Activated T-helper 2 cell treated with anti-CD3 and anti-CD28 coated beads, Interferon-gamma antibody, Interleukin-2, Interleukin-4, amounts not matched to agents 10 μg/mL and 5 μg/mL and 100 μg/mL, durations not matched to agents 14 hours and 24 hours and 36 hours (primary cell): ENCODE results near the gene AAMP. TPM values are rescaled to one million over a fixed set of nuclear protein-coding genes. Genes with fewer than 3 reads are reported as not detected.

Experiments used
- DNase-seq: peaks from one replicate; pipeline ENCODE4 v3.0.0; 2021; ENCODE audit warnings: low spot score
- H3K27ac Mint-ChIP-seq: one replicate; pipeline ENCODE4 v1.8.0; 2021; ENCODE audit warnings: mixed read lengths
- H3K27me3 Mint-ChIP-seq: one replicate; pipeline ENCODE4 v1.8.0; 2021; ENCODE audit warnings: low read depth, mixed read lengths
- H3K36me3 Mint-ChIP-seq: one replicate; pipeline ENCODE4 v1.8.0; 2021; ENCODE audit warnings: low read depth, mixed read lengths
- H3K4me1 Mint-ChIP-seq: one replicate; pipeline ENCODE4 v1.8.0; 2021; ENCODE audit warnings: low read depth, mixed read lengths
- H3K4me3 Mint-ChIP-seq: one replicate; pipeline ENCODE4 v1.8.0; 2021; ENCODE audit warnings: low read depth, mild to moderate bottlenecking, moderate library complexity, mixed read lengths
- H3K9me3 Mint-ChIP-seq: one replicate; pipeline ENCODE4 v1.8.0; 2021; ENCODE audit warnings: mixed read lengths
- intact Hi-C: fragments of 100-400 bp; cut with micrococcal nuclease; formaldehyde crosslinking; loops from one replicate; pipeline ENCODE4 v1.15.1; 2023
- total RNA-seq: library from RNA; stranded (reverse); gene quantifications from 2 replicates; pipeline ENCODE4 v1.2.3, GENCODE V29; 2022

Gene AAMP
- total RNA-seq, 1 donor from 2014 or later, result 82.4 TPM

- Mint-ChIP-seq H3K9me3 (no peaks in the 10 kb centered on the region), H3K4me3 (no peak overlapping the region), H3K36me3 (peaks cover 31% of the 10 kb centered on the region), H3K4me1 (peaks cover 20% of the 10 kb centered on the region), H3K27ac (peak overlapping the region; percentile 39), H3K27me3 (no peaks in the 10 kb centered on the region)
- intact Hi-C loops, result no loop called here
- DNase-seq, result no peak
Observed at GRCh38 chr2:218259099-218259961, 10.6 kb downstream of the AAMP start.

- Mint-ChIP-seq H3K27me3 (no peaks in the 10 kb centered on the region), H3K27ac (peak overlapping the region; percentile 83), H3K9me3 (no peaks in the 10 kb centered on the region), H3K36me3 (peaks cover 39% of the 10 kb centered on the region), H3K4me3 (no peak overlapping the region), H3K4me1 (peaks cover 15% of the 10 kb centered on the region)
- DNase-seq, result peak; percentile 58
- intact Hi-C loops, result loop anchor here (1.0 to 2.0 kb wide), 3 partner anchors 29 to 71 kb away; no protein-coding TSS in a partner anchor
Observed at GRCh38 chr2:218257390-218257981, 12.5 kb downstream of the AAMP start.

GRCh38 chr2:218256612-218257350, 13.2 kb downstream of the AAMP start:
- no peaks in the 10 kb centered on the region for H3K27me3 Mint-ChIP-seq
- DNase-seq, result no peak
- intact Hi-C loops, result loop anchor here (1.0 to 2.0 kb wide), 3 partner anchors 30 to 70 kb away; no protein-coding TSS in a partner anchor
- H3K4me1 Mint-ChIP-seq, result peaks cover 15% of the 10 kb centered on the region
- peaks cover 47% of the 10 kb centered on the region for H3K36me3 Mint-ChIP-seq
- H3K9me3 Mint-ChIP-seq, result no peaks in the 10 kb centered on the region
- H3K4me3 Mint-ChIP-seq, result no peak overlapping the region
- H3K27ac Mint-ChIP-seq, result peak overlapping the region; percentile 83

GRCh38 chr2:218255446-218255845, 14.5 kb downstream of the AAMP start:
- Mint-ChIP-seq H3K4me1 (peaks cover 15% of the 10 kb centered on the region), H3K36me3 (peaks cover 58% of the 10 kb centered on the region), H3K27me3 (no peaks in the 10 kb centered on the region), H3K27ac (peak overlapping the region; percentile 78), H3K9me3 (no peaks in the 10 kb centered on the region), H3K4me3 (no peak overlapping the region)
- no peak for DNase-seq
- intact Hi-C loops, result no loop called here

GRCh38 chr2:218253232-218253625, 16.7 kb downstream of the AAMP start:
- intact Hi-C loops, result no loop called here
- no peak for DNase-seq
- peak overlapping the region; percentile 55 for H3K27ac Mint-ChIP-seq
- no peak overlapping the region for H3K4me3 Mint-ChIP-seq
- H3K36me3 Mint-ChIP-seq, result peaks cover 78% of the 10 kb centered on the region
- peaks cover 17% of the 10 kb centered on the region for H3K4me1 Mint-ChIP-seq
- H3K9me3 Mint-ChIP-seq, result no peaks in the 10 kb centered on the region
- no peaks in the 10 kb centered on the region for H3K27me3 Mint-ChIP-seq

- peaks cover 82% of the 10 kb centered on the region for H3K36me3 Mint-ChIP-seq
- no peaks in the 10 kb centered on the region for H3K27me3 Mint-ChIP-seq
- no peak for DNase-seq
- H3K4me1 Mint-ChIP-seq, result peaks cover 16% of the 10 kb centered on the region
- H3K4me3 Mint-ChIP-seq, result no peak overlapping the region
- H3K9me3 Mint-ChIP-seq, result no peaks in the 10 kb centered on the region
- intact Hi-C loops, result no loop called here
- H3K27ac Mint-ChIP-seq, result peak overlapping the region; percentile 55
Observed at GRCh38 chr2:218252509-218253231, 17.3 kb downstream of the AAMP start.

GRCh38 chr2:218249691-218250090, 20.2 kb downstream of the AAMP start:
- Mint-ChIP-seq H3K27ac (no peak overlapping the region), H3K27me3 (no peaks in the 10 kb centered on the region), H3K4me3 (no peak overlapping the region), H3K4me1 (peaks cover 6% of the 10 kb centered on the region), H3K36me3 (peaks cover 91% of the 10 kb centered on the region), H3K9me3 (no peaks in the 10 kb centered on the region)
- no peak for DNase-seq
- intact Hi-C loops, result no loop called here

- Mint-ChIP-seq H3K9me3 (no peaks in the 10 kb centered on the region), H3K27ac (no peak overlapping the region), H3K36me3 (peaks cover 95% of the 10 kb centered on the region), H3K27me3 (no peaks in the 10 kb centered on the region), H3K4me1 (peaks cover 17% of the 10 kb centered on the region), H3K4me3 (no peak overlapping the region)
- intact Hi-C loops, result no loop called here
- DNase-seq, result no peak
Observed at GRCh38 chr2:218245214-218245613, 24.7 kb downstream of the AAMP start.

GRCh38 chr2:218244665-218245064, 25.3 kb downstream of the AAMP start:
- peaks cover 95% of the 10 kb centered on the region for H3K36me3 Mint-ChIP-seq
- H3K4me3 Mint-ChIP-seq, result no peak overlapping the region
- DNase-seq, result no peak
- no peak overlapping the region for H3K27ac Mint-ChIP-seq
- peaks cover 15% of the 10 kb centered on the region for H3K4me1 Mint-ChIP-seq
- no peaks in the 10 kb centered on the region for H3K27me3 Mint-ChIP-seq
- no peaks in the 10 kb centered on the region for H3K9me3 Mint-ChIP-seq
- intact Hi-C loops, result no loop called here

GRCh38 chr2:218244204-218244603, 25.7 kb downstream of the AAMP start:
- Mint-ChIP-seq H3K27ac (no peak overlapping the region), H3K27me3 (no peaks in the 10 kb centered on the region), H3K36me3 (peaks cover 95% of the 10 kb centered on the region), H3K4me1 (peaks cover 15% of the 10 kb centered on the region), H3K4me3 (no peak overlapping the region), H3K9me3 (no peaks in the 10 kb centered on the region)
- intact Hi-C loops, result no loop called here
- no peak for DNase-seq

- Mint-ChIP-seq H3K27me3 (no peaks in the 10 kb centered on the region), H3K4me3 (no peak overlapping the region), H3K27ac (no peak overlapping the region), H3K4me1 (peaks cover 11% of the 10 kb centered on the region), H3K9me3 (no peaks in the 10 kb centered on the region), H3K36me3 (peaks cover 96% of the 10 kb centered on the region)
- DNase-seq, result no peak
- intact Hi-C loops, result no loop called here
Observed at GRCh38 chr2:218238887-218239286, 31.1 kb downstream of the AAMP start.

GRCh38 chr2:218236829-218237228, 33.1 kb downstream of the AAMP start:
- Mint-ChIP-seq H3K4me3 (no peak overlapping the region), H3K27me3 (no peaks in the 10 kb centered on the region), H3K36me3 (peaks cover 94% of the 10 kb centered on the region), H3K9me3 (no peaks in the 10 kb centered on the region), H3K4me1 (peaks cover 14% of the 10 kb centered on the region), H3K27ac (no peak overlapping the region)
- DNase-seq, result no peak
- intact Hi-C loops, result no loop called here
